Gastrocnemius medialis (tissue), 4 donors: ENCODE data around the gene FADS3. TPM values are rescaled to one million over a fixed set of nuclear protein-coding genes. Genes with fewer than 3 reads are reported as not detected.

Experiments used
- ATAC-seq, 2 donors: fragments of 150-250 bp; one replicate each; pipeline ENCODE4 v1.9.1; 2016
- DNase-seq, 2 donors: peaks; one replicate each; pipeline ENCODE4 v3.0.0-alpha.2; 2019
- H3K27ac ChIP-seq, 4 donors: fragments of 200-600 bp; sonication (generic); 1 replicate in 1 of 4; 2 replicates in 3 of 4; pipeline ENCODE4 v1.5.1; 2016 to 2018; ENCODE audit warnings: mild to moderate bottlenecking in 2 of 4, moderate library complexity in 1 of 4
- H3K27me3 ChIP-seq, 3 donors: fragments of 200-600 bp; sonication (generic) in 2 of 3; 1 replicate in 1 of 3; 2 replicates in 2 of 3; pipeline versions ENCODE4 v1.5.1 to v1.6.0; 2016 to 2019; ENCODE audit warnings: mild to moderate bottlenecking in 1 of 3, moderate library complexity in 1 of 3
- H3K36me3 ChIP-seq, 2 donors: fragments of 200-600 bp; sonication (generic) in 1 of 2; one replicate each; pipeline ENCODE4 v1.5.1; 2017 to 2018
- H3K4me1 ChIP-seq, 2 donors: fragments of 200-600 bp; sonication (generic) in 1 of 2; one replicate each; pipeline ENCODE4 v1.5.1; 2016 to 2017; ENCODE audit warnings: mild to moderate bottlenecking in 2 of 2
- H3K4me3 ChIP-seq, 4 donors: fragments of 200-600 bp; sonication (generic) in 3 of 4; 1 replicate in 1 of 4; 2 replicates in 3 of 4; pipeline ENCODE4 v1.5.1; 2016 to 2019; ENCODE audit warnings: mild to moderate bottlenecking in 2 of 4
- H3K9me3 ChIP-seq, 3 donors: fragments of 200-600 bp; sonication (generic) in 2 of 3; 1 replicate in 1 of 3; 2 replicates in 2 of 3; pipeline ENCODE4 v1.5.1; 2016 to 2019
- CTCF ChIP-seq, 5 experiments: fragments of 450-650 bp in 3 of 5; fragments of 200-600 bp in 2 of 5; sonication (generic) in 2 of 5; IDR thresholded peaks in 4 of 5; conservative IDR thresholded peaks in 1 of 5; 1 replicate in 4 of 5; 2 replicates in 1 of 5; pipeline ENCODE4 v1.5.1; 2016 to 2019; ENCODE audit warnings: antibody characterized with exemption in 5 of 5, mild to moderate bottlenecking in 3 of 5, moderate library complexity in 3 of 5
- POLR2A ChIP-seq, 2 donors: fragments of 450-650 bp; IDR thresholded peaks; one replicate each; pipeline ENCODE4 v1.6.1; 2017; ENCODE audit warnings: antibody characterized with exemption in 2 of 2, mild to moderate bottlenecking in 2 of 2, moderate library complexity in 2 of 2
- in situ Hi-C, 4 donors: fragments of 200-750 bp; cut with MboI; loops; one replicate each; pipeline versions ENCODE4 v1.15.0 to v1.8.0; 2017; ENCODE audit warnings: low sequenced_read_pairs in 4 of 4
- intact Hi-C: fragments of 100-400 bp; cut with DNase I; formaldehyde crosslinking; loops from one replicate; pipeline ENCODE4 v1.15.1; 2023; ENCODE audit warnings: low total_unique reads
- total RNA-seq, 4 donors: library from RNA; depleted of rRNA; stranded (reverse); fragments of >200 nt; gene quantifications; one replicate each; pipeline versions ENCODE4 v1.1.0 to v1.2.3, GENCODE V29; 2016

FADS3 gene
- total RNA-seq, 4 donors from 2014 or later = 40.7 to 196 (median 89.0) TPM

GRCh38 chr11:61911701-61912529 lies 20.6 kb upstream of the FADS3 start:
- no peaks in the 10 kb centered on the region for H3K9me3 ChIP-seq
- no peaks in the 10 kb centered on the region for H3K4me1 ChIP-seq
- in situ Hi-C loops = no loop called here
- intact Hi-C loops = no loop called here
- H3K4me3 ChIP-seq = no peak overlapping the region
- H3K27me3 ChIP-seq = no peaks in the 10 kb centered on the region
- no peaks in the 10 kb centered on the region for H3K36me3 ChIP-seq
- peak; percentile 1 to 13 for DNase-seq
- H3K27ac ChIP-seq = peak overlapping the region in 3 of 4 donors; percentile 3 to 42 (median 13)
- no peak for ATAC-seq
- TF ChIP-seq POLR2A (IDR thresholded peaks at IDR 0.05) (no peak), CTCF (IDR thresholded peaks at IDR 0.05 in 4 of 5, conservative IDR thresholded peaks at IDR 0.05 in 1 of 5) (no peak)

- no peaks in the 10 kb centered on the region for H3K4me1 ChIP-seq
- peak; percentile 1 to 3 for DNase-seq
Observed at GRCh38 chr11:61911128-61911700, 19.9 kb upstream of the FADS3 start.

GRCh38 chr11:61910187-61911127 lies 19.1 kb upstream of the FADS3 start:
- H3K4me1 ChIP-seq = no peaks in the 10 kb centered on the region
- H3K27ac ChIP-seq = peak overlapping the region in 2 of 4 donors; percentile 3 to 32
- no peaks in the 10 kb centered on the region for H3K9me3 ChIP-seq
- intact Hi-C loops (no loop called here), in situ Hi-C loops (no loop called here)
- no peak overlapping the region for H3K4me3 ChIP-seq
- H3K36me3 ChIP-seq = no peaks in the 10 kb centered on the region
- ATAC-seq (peak in 1 of 2 donors; percentile 21), DNase-seq (peak in 1 of 2 donors; percentile 1)
- TF ChIP-seq POLR2A (IDR thresholded peaks at IDR 0.05) = no peak
- TF ChIP-seq CTCF (IDR thresholded peaks at IDR 0.05 in 4 of 5, conservative IDR thresholded peaks at IDR 0.05 in 1 of 5) = no peak
- H3K27me3 ChIP-seq = no peaks in the 10 kb centered on the region

More at GRCh38 chr11:61911128-61911700, 19.9 kb upstream of the FADS3 start:
- intact Hi-C loops (no loop called here), in situ Hi-C loops (no loop called here)
- no peaks in the 10 kb centered on the region for H3K27me3 ChIP-seq
- no peaks in the 10 kb centered on the region for H3K9me3 ChIP-seq
- H3K36me3 ChIP-seq = no peaks in the 10 kb centered on the region
- peak overlapping the region in 2 of 4 donors; percentile 3 to 32 for H3K27ac ChIP-seq
- H3K4me3 ChIP-seq = no peak overlapping the region
- TF ChIP-seq CTCF (IDR thresholded peaks at IDR 0.05 in 4 of 5, conservative IDR thresholded peaks at IDR 0.05 in 1 of 5) = no peak
- no peak for TF ChIP-seq POLR2A (IDR thresholded peaks at IDR 0.05)
- ATAC-seq = no peak

- Histone ChIP-seq H3K27ac (no peak overlapping the region), H3K4me1 (no peaks in the 10 kb centered on the region)
Observed at GRCh38 chr11:61908730-61909316, 17.5 kb upstream of the FADS3 start.

More at GRCh38 chr11:61908730-61909316, 17.5 kb upstream of the FADS3 start:
- intact Hi-C loops = no loop called here
- DNase-seq (peak in 1 of 2 donors; percentile 31), ATAC-seq (no peak)
- Histone ChIP-seq H3K27me3 (no peaks in the 10 kb centered on the region), H3K36me3 (no peaks in the 10 kb centered on the region), H3K4me3 (no peak overlapping the region), H3K9me3 (no peaks in the 10 kb centered on the region)
- in situ Hi-C loops = no loop called here
- TF ChIP-seq CTCF (IDR thresholded peaks at IDR 0.05 in 4 of 5, conservative IDR thresholded peaks at IDR 0.05 in 1 of 5) = no peak
- no peak for TF ChIP-seq POLR2A (IDR thresholded peaks at IDR 0.05)
